H9 (cell line): ENCODE measurements around the gene COX7B2. TPM values are rescaled to one million over a fixed set of nuclear protein-coding genes. Genes with fewer than 3 reads are reported as not detected.

Experiments used
- DNase-seq: peaks from one replicate; pipeline ENCODE4 v3.0.0-alpha.2; 2017
- H2AFZ ChIP-seq: one replicate; pipeline ENCODE4 v1.6.1; 2013; ENCODE audit warnings: mild to moderate bottlenecking, low read length, control low read depth, moderate library complexity
- H2AK5ac ChIP-seq: 2 replicates; pipeline ENCODE4 v1.6.1; 2013; ENCODE audit warnings: low read length, control low read depth, mixed read lengths; ENCODE audit not compliant: insufficient read length
- H2BK120ac ChIP-seq: one replicate; pipeline ENCODE4 v1.6.1; 2013; ENCODE audit warnings: low read depth, mild to moderate bottlenecking, low read length, control low read depth, inconsistent platforms; ENCODE audit not compliant: poor library complexity, severe bottlenecking
- H2BK12ac ChIP-seq: 2 replicates; pipeline ENCODE4 v1.6.1; 2013; ENCODE audit warnings: low read length, control low read depth, mixed read lengths, low read depth; ENCODE audit not compliant: insufficient read length
- H2BK15ac ChIP-seq: 2 replicates; pipeline ENCODE4 v1.6.1; 2013; ENCODE audit warnings: low read depth, low read length, control low read depth
- H2BK20ac ChIP-seq: one replicate; pipeline ENCODE4 v1.6.1; 2013; ENCODE audit warnings: low read depth, mild to moderate bottlenecking, low read length, control low read depth, inconsistent platforms; ENCODE audit not compliant: poor library complexity, severe bottlenecking
- H2BK5ac ChIP-seq: 2 replicates; pipeline ENCODE4 v1.6.1; 2013; ENCODE audit warnings: low read length, control low read depth, mixed read lengths; ENCODE audit not compliant: insufficient read length
- H3K14ac ChIP-seq: 2 replicates; pipeline ENCODE4 v1.6.1; 2013; ENCODE audit warnings: low read length, control low read depth; ENCODE audit not compliant: insufficient read depth
- H3K18ac ChIP-seq: 2 replicates; pipeline ENCODE4 v1.6.1; 2013; ENCODE audit warnings: low read depth, mild to moderate bottlenecking, mixed read lengths, low read length, control low read depth; ENCODE audit not compliant: insufficient read length
- H3K23ac ChIP-seq: 2 replicates; pipeline ENCODE4 v1.6.1; 2013; ENCODE audit warnings: low read length, control low read depth, mixed read lengths, low read depth; ENCODE audit not compliant: insufficient read length
- H3K23me2 ChIP-seq: 2 replicates; pipeline ENCODE4 v1.6.1; 2013; ENCODE audit warnings: low read depth, mild to moderate bottlenecking, mixed read lengths, low read length, control low read depth; ENCODE audit not compliant: insufficient read length, poor library complexity, severe bottlenecking
- H3K27ac ChIP-seq: 2 replicates; pipeline ENCODE4 v1.5.1; 2013; ENCODE audit warnings: low read length, control low read depth, mixed read lengths, low read depth; ENCODE audit not compliant: insufficient read length
- H3K27me3 ChIP-seq: 2 replicates; pipeline ENCODE4 v1.6.1; 2013; ENCODE audit warnings: low read length, control low read depth, inconsistent platforms; ENCODE audit not compliant: insufficient read depth
- H3K4ac ChIP-seq: 2 replicates; pipeline ENCODE4 v1.6.1; 2013; ENCODE audit warnings: low read depth, mild to moderate bottlenecking, control low read depth, inconsistent platforms, low read length, moderate library complexity
- H3K4me1 ChIP-seq: 2 replicates; pipeline ENCODE4 v1.6.1; 2013; ENCODE audit warnings: low read length, control low read depth, inconsistent platforms; ENCODE audit not compliant: insufficient read depth
- H3K4me2 ChIP-seq: 2 replicates; pipeline ENCODE4 v1.6.1; 2013; ENCODE audit warnings: low read length, control low read depth, mixed read lengths; ENCODE audit not compliant: insufficient read length, insufficient read depth
- H3K56ac ChIP-seq: 2 replicates; pipeline ENCODE4 v1.6.1; 2013; ENCODE audit warnings: low read depth, mild to moderate bottlenecking, mixed read lengths, low read length, control low read depth; ENCODE audit not compliant: insufficient read length
- H3K79me1 ChIP-seq: 2 replicates; pipeline ENCODE4 v1.6.1; 2013; ENCODE audit warnings: low read depth, mild to moderate bottlenecking, moderate library complexity, low read length, control low read depth, inconsistent platforms; ENCODE audit not compliant: insufficient read depth, poor library complexity, severe bottlenecking
- H3K79me2 ChIP-seq: 2 replicates; pipeline ENCODE4 v1.6.1; 2013; ENCODE audit warnings: low read length, control low read depth, inconsistent platforms; ENCODE audit not compliant: insufficient read depth
- H3K9ac ChIP-seq: 2 replicates; pipeline ENCODE4 v1.6.1; 2013; ENCODE audit warnings: low read length, control low read depth, mixed read lengths; ENCODE audit not compliant: insufficient read length; ENCODE audit errors: extremely low read depth
- H3K9me3 ChIP-seq: one replicate; pipeline ENCODE4 v1.6.1; 2013; ENCODE audit warnings: low read depth, low read length, inconsistent platforms; ENCODE audit not compliant: control insufficient read depth
- H3T11ph ChIP-seq: one replicate; pipeline ENCODE4 v1.6.1; 2013; ENCODE audit warnings: mild to moderate bottlenecking, low read length, control low read depth, inconsistent platforms
- H4K20me1 ChIP-seq: one replicate; pipeline ENCODE4 v1.6.1; 2013; ENCODE audit not compliant: control insufficient read depth, insufficient read length, insufficient read depth
- H4K5ac ChIP-seq: 2 replicates; pipeline ENCODE4 v1.6.1; 2013; ENCODE audit warnings: low read depth, mild to moderate bottlenecking, mixed read lengths, low read length, control low read depth; ENCODE audit not compliant: insufficient read length
- H4K8ac ChIP-seq: replicated peaks from 2 replicates; pipeline ENCODE4 v1.6.1; 2013; ENCODE audit warnings: low read length, control low read depth, mixed read lengths, low read depth; ENCODE audit not compliant: insufficient read length
- H4K91ac ChIP-seq: 2 replicates; pipeline ENCODE4 v1.6.1; 2013; ENCODE audit warnings: low read depth, mild to moderate bottlenecking, moderate library complexity, mixed read lengths, low read length, control low read depth; ENCODE audit not compliant: insufficient read length
- H3K27ac Mint-ChIP-seq, 3 experiments: 2 replicates in 2 of 3; 3 replicates in 1 of 3; pipeline ENCODE4 v1.8.0; 2020 to 2021; ENCODE audit warnings: mixed read lengths in 3 of 3, mild to moderate bottlenecking in 1 of 3, moderate library complexity in 1 of 3
- H3K27me3 Mint-ChIP-seq: 2 replicates; pipeline ENCODE4 v1.8.0; 2021; ENCODE audit warnings: low read depth, mild to moderate bottlenecking, moderate library complexity, mixed read lengths
- H3K36me3 Mint-ChIP-seq, 3 experiments: 2 replicates in 2 of 3; 3 replicates in 1 of 3; pipeline ENCODE4 v1.8.0; 2020 to 2021; ENCODE audit warnings: low read depth in 3 of 3, mixed read lengths in 3 of 3; ENCODE audit not compliant: insufficient read depth in 1 of 3
- H3K4me1 Mint-ChIP-seq, 2 experiments: 2 replicates each; pipeline ENCODE4 v1.8.0; 2020; ENCODE audit warnings: mixed read lengths in 2 of 2
- H3K4me3 Mint-ChIP-seq, 2 experiments: 2 replicates in 1 of 2; 3 replicates in 1 of 2; pipeline ENCODE4 v1.8.0; 2020 to 2021; ENCODE audit warnings: mild to moderate bottlenecking in 2 of 2, mixed read lengths in 2 of 2, moderate library complexity in 1 of 2
- H3K9me3 Mint-ChIP-seq, 2 experiments: 2 replicates in 1 of 2; 3 replicates in 1 of 2; pipeline ENCODE4 v1.8.0; 2020; ENCODE audit warnings: mild to moderate bottlenecking in 2 of 2, mixed read lengths in 2 of 2, moderate library complexity in 1 of 2
- WGBS: extraction: QIAGEN DNeasy Blood & Tissue Kit; methylation state at CpG from one replicate; pipeline ENCODE4 v1.1.7; 2013; ENCODE audit warnings: missing lambda C conversion rate, low lambda C conversion rate, mixed read lengths; ENCODE audit not compliant: insufficient read length; ENCODE audit errors: extremely low coverage; 5-methylcytosine and 5-hydroxymethylcytosine counted together
- total RNA-seq: library from RNA; stranded (reverse); gene quantifications from 2 replicates; pipeline ENCODE4 v1.2.1, GENCODE V29; 2021
- TF ChIP-seq, protein P1 (sequence below): fragments of 200-600 bp; sonication (generic); conservative IDR thresholded peaks from 3 replicates; pipeline ENCODE4 v1.8.0; 2021; ENCODE audit warnings: antibody characterized with exemption, mild to moderate bottlenecking

The COX7B2 gene
- total RNA-seq, 1 experiment from 2014 or later, result not detected

- no peak overlapping the region for H2AFZ ChIP-seq
- no peak for DNase-seq
- no peaks in the 10 kb centered on the region for H3K27me3 ChIP-seq
Measured at GRCh38 chr4:46820154-46820553, 88.9 kb downstream of the COX7B2 start.

More at GRCh38 chr4:46820154-46820553, 88.9 kb downstream of the COX7B2 start:
- no peak overlapping the region for H2BK20ac ChIP-seq
- H3T11ph ChIP-seq, result no peak overlapping the region
- H3K4ac ChIP-seq, result no peak overlapping the region
- no peak overlapping the region for H3K27ac Mint-ChIP-seq
- H4K91ac ChIP-seq, result no peak overlapping the region
- no peak overlapping the region for H4K5ac ChIP-seq
- no peaks in the 10 kb centered on the region for H3K79me2 ChIP-seq
- no peak overlapping the region for H3K4me3 Mint-ChIP-seq
- H3K14ac ChIP-seq, result no peak overlapping the region
- H4K20me1 ChIP-seq, result no peaks in the 10 kb centered on the region
- TF ChIP-seq, protein P1, sequence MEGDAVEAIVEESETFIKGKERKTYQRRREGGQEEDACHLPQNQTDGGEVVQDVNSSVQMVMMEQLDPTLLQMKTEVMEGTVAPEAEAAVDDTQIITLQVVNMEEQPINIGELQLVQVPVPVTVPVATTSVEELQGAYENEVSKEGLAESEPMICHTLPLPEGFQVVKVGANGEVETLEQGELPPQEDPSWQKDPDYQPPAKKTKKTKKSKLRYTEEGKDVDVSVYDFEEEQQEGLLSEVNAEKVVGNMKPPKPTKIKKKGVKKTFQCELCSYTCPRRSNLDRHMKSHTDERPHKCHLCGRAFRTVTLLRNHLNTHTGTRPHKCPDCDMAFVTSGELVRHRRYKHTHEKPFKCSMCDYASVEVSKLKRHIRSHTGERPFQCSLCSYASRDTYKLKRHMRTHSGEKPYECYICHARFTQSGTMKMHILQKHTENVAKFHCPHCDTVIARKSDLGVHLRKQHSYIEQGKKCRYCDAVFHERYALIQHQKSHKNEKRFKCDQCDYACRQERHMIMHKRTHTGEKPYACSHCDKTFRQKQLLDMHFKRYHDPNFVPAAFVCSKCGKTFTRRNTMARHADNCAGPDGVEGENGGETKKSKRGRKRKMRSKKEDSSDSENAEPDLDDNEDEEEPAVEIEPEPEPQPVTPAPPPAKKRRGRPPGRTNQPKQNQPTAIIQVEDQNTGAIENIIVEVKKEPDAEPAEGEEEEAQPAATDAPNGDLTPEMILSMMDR, result no peak
- H3K4me1 ChIP-seq, result no peaks in the 10 kb centered on the region
- no peak overlapping the region for H2AK5ac ChIP-seq
- no peaks in the 10 kb centered on the region for H3K79me1 ChIP-seq
- H3K23me2 ChIP-seq, result no peaks in the 10 kb centered on the region
- no peak overlapping the region for H3K4me2 ChIP-seq
- no peak overlapping the region for H3K23ac ChIP-seq
- no peaks in the 10 kb centered on the region for H3K27me3 Mint-ChIP-seq
- H3K56ac ChIP-seq, result no peak overlapping the region
- H3K27ac ChIP-seq, result no peak overlapping the region
- no peak overlapping the region for H2BK5ac ChIP-seq
- no peak overlapping the region for H2BK12ac ChIP-seq
- H3K4me1 Mint-ChIP-seq, result no peaks in the 10 kb centered on the region
- no CpG with 5 or more reads among the region's 6 CpGs for WGBS
- no peak overlapping the region for H2BK15ac ChIP-seq
- no peak overlapping the region for H2BK120ac ChIP-seq
- H3K9me3 ChIP-seq, result no peaks in the 10 kb centered on the region
- peaks cover 5% of the 10 kb centered on the region in 2 experiments; a peak in 4 of 5 replicates for H3K9me3 Mint-ChIP-seq
- no peaks in the 10 kb centered on the region for H3K36me3 Mint-ChIP-seq
- H4K8ac ChIP-seq, result no peak overlapping the region
- no peak overlapping the region for H3K18ac ChIP-seq
- H3K9ac ChIP-seq, result no peak overlapping the region
